ENCODE data around the gene TTLL10.

Gene TTLL10

DNA sequence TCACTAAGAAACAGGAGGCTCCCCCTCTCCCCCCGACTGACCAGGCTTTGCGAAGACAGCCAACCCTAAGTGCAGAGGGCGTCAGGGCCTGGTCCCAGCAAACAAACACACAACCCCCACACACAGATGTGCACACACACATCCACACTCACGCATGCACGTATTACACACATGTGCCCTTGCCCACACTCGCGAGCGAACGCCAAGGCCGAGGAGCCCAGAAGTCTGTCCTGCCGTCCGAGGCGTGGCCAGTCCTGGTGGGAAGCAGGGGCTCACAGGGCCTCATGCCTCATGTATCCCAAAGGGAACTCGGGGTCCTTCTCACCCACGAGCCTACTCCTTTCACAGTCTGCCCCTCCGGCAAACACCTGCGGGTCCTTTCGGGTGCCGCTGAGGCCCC is 56.1 kb downstream of the TTLL10 start:
- no peak for DNase-seq (ENCODE audit: low read depth, low spot score)
- H3K27ac ChIP-seq = no peak overlapping the region

DNA sequence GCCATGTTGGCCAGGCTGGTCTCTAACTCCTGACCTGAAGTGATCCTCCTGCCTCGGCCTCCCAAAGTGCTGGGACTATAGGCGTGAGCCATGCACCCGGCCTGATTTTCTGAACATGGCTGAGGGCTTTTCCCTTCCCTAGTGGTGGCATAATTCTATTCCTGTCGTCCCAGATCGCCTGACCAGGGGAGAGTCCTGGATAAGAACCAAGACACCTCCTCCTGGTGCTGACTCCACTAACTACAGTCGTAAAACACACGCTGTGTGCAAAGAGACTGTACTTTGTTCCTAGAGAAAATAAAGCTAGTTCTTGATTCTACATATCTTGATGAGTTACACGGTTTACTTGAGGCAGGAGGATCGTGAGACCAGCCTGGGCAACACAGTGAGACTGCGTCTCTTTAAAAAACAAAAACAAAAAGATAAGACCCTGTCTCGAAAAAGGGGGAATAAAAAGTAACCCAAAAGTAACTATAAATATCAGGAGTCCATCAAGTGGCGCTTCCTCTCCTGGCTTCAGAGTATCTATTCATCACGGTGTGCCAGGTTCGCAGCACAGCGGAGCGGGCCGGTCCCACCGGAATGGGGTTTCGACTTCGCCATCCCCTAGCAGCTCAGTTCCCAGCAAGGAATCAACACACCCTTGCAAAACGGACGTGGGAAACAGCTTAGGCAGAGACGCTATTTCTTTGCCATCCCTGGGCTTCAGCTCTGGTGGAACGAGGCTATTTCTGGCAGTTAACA is 57.1 kb downstream of the TTLL10 start:
- peak overlapping the region; percentile 78 for H3K27ac ChIP-seq
- DNase-seq (ENCODE audit: low read depth, low spot score) = peak; percentile 14

DNA sequence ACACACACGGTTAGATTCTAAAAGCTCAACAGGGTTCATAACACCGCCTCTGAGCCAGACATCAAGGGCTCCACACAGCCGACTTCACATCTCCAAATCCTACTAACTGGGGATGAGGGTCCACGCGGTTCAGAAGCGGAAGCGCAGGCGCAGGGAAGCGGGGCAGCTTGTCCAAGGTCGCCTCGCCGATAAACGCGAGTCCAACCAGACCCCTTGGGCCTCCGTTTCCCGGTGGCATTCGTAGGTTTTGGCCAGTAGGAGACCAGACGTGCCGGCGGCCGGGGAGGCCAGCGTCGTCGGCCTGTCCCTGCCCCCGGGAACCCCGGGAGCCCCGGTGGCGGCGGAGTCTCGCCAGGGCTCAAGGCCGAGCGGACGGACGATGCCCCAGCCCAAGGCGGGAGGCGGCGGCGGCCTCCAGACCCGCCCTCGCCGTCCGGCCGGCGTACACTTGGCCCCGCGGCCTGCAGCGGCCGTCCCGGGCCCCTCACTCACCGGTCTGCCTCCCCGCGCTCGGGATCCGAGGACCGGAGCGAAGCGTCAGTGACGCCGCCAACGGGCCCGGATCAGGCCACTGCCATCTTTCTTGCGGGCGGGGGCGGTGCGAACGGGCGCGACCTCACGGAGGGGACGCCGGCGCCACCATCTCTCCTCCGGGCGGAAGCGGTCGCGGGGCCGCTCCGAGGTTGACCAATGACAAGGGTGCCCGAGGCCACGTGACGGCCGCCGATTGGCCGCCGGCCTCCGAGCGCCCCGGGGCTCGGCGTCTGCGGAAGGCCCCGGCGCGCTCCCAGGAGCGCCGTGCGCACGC is 57.9 kb downstream of the TTLL10 start, which contains the start of gene SDF4:
TSS of gene SDF4 (minus strand) at position 602 of the 808 bp plus-strand sequence. CDS start 3,229 bp downstream, outside the sequence.
- H3K27ac ChIP-seq = peak within 1 kb of the TSS; percentile 78
- DNase-seq (ENCODE audit: low read depth, low spot score) = peak; percentile 79

DNA sequence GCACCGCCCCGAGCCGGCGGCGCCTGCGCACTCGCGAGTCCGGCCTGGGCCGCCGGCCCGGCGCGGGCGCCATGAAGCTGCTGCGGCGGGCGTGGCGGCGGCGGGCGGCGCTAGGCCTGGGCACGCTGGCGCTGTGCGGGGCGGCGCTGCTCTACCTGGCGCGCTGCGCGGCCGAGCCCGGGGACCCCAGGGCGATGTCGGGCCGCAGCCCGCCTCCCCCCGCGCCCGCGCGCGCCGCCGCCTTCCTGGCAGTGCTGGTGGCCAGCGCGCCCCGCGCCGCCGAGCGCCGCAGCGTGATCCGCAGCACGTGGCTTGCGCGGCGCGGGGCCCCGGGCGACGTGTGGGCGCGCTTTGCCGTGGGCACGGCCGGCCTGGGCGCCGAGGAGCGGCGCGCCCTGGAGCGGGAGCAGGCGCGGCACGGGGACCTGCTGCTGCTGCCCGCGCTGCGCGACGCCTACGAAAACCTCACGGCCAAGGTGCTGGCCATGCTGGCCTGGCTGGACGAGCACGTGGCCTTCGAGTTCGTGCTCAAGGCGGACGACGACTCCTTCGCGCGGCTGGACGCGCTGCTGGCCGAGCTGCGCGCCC is 58.6 kb downstream of the TTLL10 start, which contains the start of gene B3GALT6:
TSS of gene B3GALT6 (plus strand) at position 30 of the 588 bp plus-strand sequence. CDS start at position 72, 42 bp downstream.
- H3K27ac ChIP-seq = peak within 1 kb of the TSS; percentile 78
- DNase-seq (ENCODE audit: low read depth, low spot score) = no peak

DNA sequence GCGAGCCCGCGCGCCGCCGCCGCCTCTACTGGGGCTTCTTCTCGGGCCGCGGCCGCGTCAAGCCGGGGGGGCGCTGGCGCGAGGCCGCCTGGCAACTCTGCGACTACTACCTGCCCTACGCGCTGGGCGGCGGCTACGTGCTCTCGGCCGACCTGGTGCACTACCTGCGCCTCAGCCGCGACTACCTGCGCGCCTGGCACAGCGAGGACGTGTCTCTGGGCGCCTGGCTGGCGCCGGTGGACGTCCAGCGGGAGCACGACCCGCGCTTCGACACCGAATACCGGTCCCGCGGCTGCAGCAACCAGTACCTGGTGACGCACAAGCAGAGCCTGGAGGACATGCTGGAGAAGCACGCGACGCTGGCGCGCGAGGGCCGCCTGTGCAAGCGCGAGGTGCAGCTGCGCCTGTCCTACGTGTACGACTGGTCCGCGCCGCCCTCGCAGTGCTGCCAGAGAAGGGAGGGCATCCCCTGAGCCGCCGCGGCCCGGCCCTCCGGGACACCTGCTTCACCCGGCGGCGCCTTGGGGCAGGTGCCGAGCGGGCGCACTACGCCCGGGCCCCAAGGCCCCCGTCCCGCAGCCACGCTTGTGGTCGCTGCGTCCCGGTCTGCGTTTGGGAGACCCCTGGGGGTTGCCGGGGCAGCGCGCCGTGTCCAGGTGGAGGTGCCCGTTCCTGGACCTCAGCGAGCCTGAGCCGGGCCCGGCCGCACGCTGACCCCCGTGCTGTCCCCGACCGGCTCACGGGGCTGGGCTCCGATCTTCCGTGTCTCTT is 59.3 kb downstream of the TTLL10 start:
- DNase-seq (ENCODE audit: low read depth, low spot score) = no peak
- H3K27ac ChIP-seq = peak overlapping the region; percentile 78

GRCh38 chr1:1233567-1233892 is 59.9 kb downstream of the TTLL10 start:
- DNase-seq (ENCODE audit: low read depth, low spot score) = no peak
- no peak overlapping the region for H3K27ac ChIP-seq

- H3K27ac ChIP-seq = no peak overlapping the region
- DNase-seq (ENCODE audit: low read depth, low spot score) = no peak
These were observed 60.6 kb downstream of the TTLL10 start for GRCh38 chr1:1234180-1234808.

GRCh38 chr1:1235016-1235744 is 61.5 kb downstream of the TTLL10 start:
- no peak overlapping the region for H3K27ac ChIP-seq
- no peak for DNase-seq (ENCODE audit: low read depth, low spot score)

DNA sequence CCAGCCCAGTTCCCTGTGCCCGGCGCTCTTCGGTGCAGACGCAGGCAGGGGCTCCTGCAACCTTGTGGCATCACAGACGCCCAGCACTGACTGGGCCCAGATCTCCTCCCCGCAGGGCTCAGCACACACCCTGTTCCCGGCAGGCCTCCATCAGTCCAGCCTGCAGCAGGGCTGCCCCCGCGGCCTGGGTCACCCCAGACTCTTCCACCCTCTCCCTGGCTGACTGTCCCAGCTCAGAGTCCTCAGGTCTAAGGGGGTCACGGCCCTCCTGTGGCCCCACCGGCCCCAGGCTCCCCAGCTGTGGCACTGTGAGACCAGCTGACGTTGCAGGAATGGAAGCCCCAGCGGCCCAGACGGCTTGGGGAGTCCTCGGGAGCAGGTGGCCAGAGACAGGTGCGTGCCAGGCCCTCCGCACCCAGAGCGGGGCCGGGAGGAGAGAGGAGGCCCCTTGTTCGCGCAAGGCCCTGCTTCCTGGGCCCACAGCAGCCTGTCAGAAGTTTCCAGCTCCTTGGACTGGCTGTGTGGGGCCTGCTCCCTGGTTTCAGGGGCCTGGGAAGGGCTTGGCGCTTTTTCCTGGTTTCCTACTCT is 62.6 kb downstream of the TTLL10 start:
- no peak for DNase-seq (ENCODE audit: low read depth, low spot score)
- no peak overlapping the region for H3K27ac ChIP-seq

- peak overlapping the region; percentile 12 for H3K27ac ChIP-seq
- no peak for DNase-seq (ENCODE audit: low read depth, low spot score)
These were observed 63.5 kb downstream of the TTLL10 start for GRCh38 chr1:1236945-1237873.

DNA sequence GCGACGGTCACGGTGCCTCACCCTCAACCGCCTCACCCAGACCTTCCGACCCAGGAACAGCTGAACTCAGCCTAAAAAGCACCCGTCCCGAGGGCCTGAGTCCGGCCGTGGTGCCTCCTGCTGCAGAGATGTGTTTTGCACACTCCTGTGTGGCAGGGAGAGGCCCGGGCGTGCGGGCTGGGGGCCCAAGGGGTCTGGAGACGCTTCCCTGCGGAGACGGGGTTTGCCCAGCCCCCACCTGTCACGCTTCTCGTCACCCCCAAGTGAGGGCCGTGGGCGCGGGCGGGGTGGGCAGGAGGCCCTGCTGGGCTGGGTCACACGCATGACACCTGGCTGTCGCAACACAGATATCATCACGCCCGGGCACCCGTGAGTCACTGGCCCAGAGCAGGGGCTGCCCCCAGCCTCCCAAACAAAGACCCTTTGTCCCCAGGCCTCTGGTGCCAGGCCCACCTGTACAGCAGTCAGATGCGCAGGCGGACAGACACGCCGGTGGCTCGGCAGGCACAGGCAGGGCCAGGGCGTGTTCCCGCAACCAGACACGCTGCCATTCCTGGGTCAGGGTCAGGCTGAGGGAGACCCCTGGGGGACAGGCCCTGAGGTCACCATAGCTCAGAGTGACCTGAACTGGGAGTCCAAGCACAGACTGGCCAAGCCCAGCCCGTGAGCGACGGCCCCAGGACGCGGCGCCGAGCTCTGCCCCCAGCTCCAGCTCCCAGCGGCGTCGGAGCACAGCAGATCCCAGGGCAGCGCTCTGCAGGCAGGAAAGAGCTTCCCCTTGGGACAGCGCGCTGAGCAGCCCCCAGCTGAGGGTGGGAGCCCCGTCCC is 64.4 kb downstream of the TTLL10 start:
- no peak for DNase-seq (ENCODE audit: low read depth, low spot score)
- H3K27ac ChIP-seq = peak overlapping the region; percentile 12

- DNase-seq (ENCODE audit: low read depth, low spot score) = no peak
These were observed 65.1 kb downstream of the TTLL10 start for GRCh38 chr1:1238702-1239178.

GRCh38 chr1:1239227-1239613 is 65.5 kb downstream of the TTLL10 start:
- no peak overlapping the region for H3K27ac ChIP-seq
- DNase-seq (ENCODE audit: low read depth, low spot score) = no peak

More at GRCh38 chr1:1238702-1239178, 65.1 kb downstream of the TTLL10 start:
- H3K27ac ChIP-seq = no peak overlapping the region

DNA sequence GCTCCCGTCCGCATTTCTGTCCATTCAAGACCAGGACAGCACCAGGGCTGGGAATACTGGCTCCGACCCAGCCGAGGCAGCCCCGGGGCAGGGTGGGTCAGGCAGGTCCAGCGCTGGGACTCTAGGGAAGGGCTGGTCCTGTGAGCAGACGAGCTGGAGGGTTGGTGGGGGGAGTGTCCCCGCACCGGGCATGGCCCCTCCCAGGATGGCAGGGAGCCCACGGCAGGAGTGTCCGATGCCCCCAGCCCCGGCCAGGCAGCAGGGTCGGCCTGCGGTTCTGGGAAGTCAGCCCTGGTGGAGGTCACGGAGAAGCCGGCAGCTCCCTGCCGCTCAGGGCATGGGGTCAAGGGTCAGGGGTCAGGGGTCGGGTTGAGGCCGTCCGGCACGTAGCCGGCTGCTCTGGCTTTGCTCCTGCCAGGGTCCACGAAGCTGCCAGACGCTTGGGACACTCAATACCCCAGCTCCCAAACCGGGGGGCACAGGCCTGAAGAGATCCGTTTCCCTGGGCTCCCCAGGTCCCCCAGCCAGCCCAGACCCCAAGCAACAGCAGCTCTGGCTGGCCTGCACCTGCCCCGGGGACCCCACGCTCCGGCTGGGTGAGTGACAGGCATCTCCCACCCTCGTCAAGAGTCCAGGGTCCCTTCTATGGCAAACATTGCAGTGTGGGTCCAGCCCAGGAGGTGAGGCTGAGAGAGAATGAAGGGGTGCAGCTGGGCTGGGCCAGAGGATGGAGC is 66.1 kb downstream of the TTLL10 start:
- no peak overlapping the region for H3K27ac ChIP-seq
- no peak for DNase-seq (ENCODE audit: low read depth, low spot score)

- H3K27ac ChIP-seq = no peak overlapping the region
- no peak for DNase-seq (ENCODE audit: low read depth, low spot score)
These were observed 66.7 kb downstream of the TTLL10 start for GRCh38 chr1:1240348-1240732.
